GM12872 (cell line): Measurements from ENCODE around the gene ACADM.

Experiments
- CTCF ChIP-seq: IDR thresholded peaks from 3 replicates; pipeline ENCODE4 v1.5.1; 2011; ENCODE audit warnings: low read depth, mild to moderate bottlenecking, low read length, moderate library complexity; ENCODE audit not compliant: insufficient read depth

The ACADM gene

DNA sequence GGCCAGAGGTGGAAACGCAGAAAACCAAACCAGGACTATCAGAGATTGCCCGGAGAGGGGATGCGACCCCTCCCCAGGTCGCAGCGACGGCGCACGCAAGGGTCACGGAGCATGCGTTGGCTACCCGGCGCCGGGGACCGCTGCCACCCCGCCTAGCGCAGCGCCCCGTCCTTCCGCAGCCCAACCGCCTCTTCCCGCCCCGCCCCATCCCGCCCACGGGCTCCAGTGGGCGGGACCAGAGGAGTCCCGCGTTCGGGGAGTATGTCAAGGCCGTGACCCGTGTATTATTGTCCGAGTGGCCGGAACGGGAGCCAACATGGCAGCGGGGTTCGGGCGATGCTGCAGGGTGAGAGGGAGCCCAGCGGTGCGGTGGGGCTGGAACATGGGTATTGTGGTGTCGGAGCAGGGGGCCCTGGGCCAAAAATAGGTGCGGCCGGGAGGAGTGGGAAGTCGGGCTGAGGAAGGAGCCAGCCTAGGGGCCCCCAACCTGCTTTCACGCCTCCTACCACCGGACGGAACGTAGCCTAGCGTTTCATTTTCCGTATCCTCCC is at the start of gene ACADM:
TSS of gene ACADM (plus strand) at position 238 of the 551 bp plus-strand sequence. CDS start at position 317, 79 bp downstream.
- no peak for TF ChIP-seq CTCF

GRCh38 chr1:75677443-75677842 is 47.1 kb upstream of the ACADM start:
- TF ChIP-seq CTCF = no peak

- no peak for TF ChIP-seq CTCF
These were observed 34.0 kb upstream of the ACADM start for GRCh38 chr1:75690547-75690946.

- no peak for TF ChIP-seq CTCF
These were observed 31.0 kb upstream of the ACADM start for GRCh38 chr1:75693551-75693950.

- TF ChIP-seq CTCF = no peak
These were observed 28.5 kb upstream of the ACADM start for GRCh38 chr1:75696000-75696399.

DNA sequence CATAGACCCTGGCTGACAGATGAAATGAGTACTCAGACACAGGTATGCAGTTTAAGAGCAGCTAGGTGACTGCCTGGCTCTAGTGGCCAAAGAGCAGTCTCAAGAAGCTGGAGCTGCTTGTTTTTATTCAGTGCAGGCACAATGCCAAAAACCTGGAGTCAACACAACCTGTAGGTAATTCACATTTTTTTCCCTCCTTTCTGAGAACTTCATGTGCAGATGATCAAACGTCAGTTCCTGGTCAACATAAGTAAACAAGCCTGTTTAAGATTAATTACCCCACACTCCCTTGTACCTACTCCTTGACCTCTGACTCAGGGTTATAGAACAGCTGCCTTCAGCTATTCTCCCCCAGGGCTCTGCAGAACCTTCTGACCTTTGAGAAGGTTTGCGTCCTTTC is 17.3 kb upstream of the ACADM start:
- no peak for TF ChIP-seq CTCF

- no peak for TF ChIP-seq CTCF
These were observed 15.6 kb upstream of the ACADM start for GRCh38 chr1:75708910-75709309.

DNA sequence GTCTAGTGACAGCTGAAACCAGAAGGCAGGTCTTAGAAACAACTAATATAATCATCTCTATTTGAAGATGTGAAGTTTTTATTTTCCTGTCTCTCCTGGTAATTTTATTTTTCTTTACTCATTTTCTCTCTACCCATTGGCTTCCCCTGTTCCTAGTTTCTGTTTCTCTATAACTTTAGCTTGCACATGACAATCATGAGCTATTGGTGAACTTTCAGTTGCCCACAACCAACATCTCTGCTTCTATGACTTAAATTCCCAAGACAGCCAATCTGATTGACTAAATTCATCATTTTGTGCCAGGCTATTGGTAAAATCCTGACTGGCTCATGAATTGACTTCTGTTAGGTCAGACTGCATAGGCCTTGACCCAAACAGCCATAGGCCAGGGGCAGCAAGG is 13.7 kb upstream of the ACADM start:
- TF ChIP-seq CTCF = no peak
